Choroid plexus epithelial cell (primary cell): Measurements from ENCODE around the gene PSMB3.

Experiments
- DNase-seq: peaks from one replicate; pipeline ENCODE4 v3.0.0-alpha.2; 2010; ENCODE audit warnings: low read depth
- H3K4me3 ChIP-seq: 2 replicates; pipeline ENCODE4 v1.5.1; 2011; ENCODE audit warnings: low read depth, mild to moderate bottlenecking, control low read depth, low read length, moderate library complexity
- CTCF ChIP-seq: conservative IDR thresholded peaks from 2 replicates; pipeline ENCODE4 v1.5.1; 2011; ENCODE audit warnings: low read depth, mild to moderate bottlenecking, control low read depth, inconsistent platforms, low read length, moderate library complexity

The PSMB3 gene

GRCh38 chr17:38705803-38706504 is 46.6 kb upstream of the PSMB3 start:
- no peak for TF ChIP-seq CTCF
- no peak for DNase-seq
- H3K4me3 ChIP-seq = peak overlapping the region; percentile 67

GRCh38 chr17:38706505-38707216 is 45.9 kb upstream of the PSMB3 start:
- peak overlapping the region; percentile 67 for H3K4me3 ChIP-seq
- TF ChIP-seq CTCF = no peak
- DNase-seq = no peak

GRCh38 chr17:38707678-38708351 is 44.7 kb upstream of the PSMB3 start:
- no peak for TF ChIP-seq CTCF
- no peak for DNase-seq
- H3K4me3 ChIP-seq = no peak overlapping the region

GRCh38 chr17:38709104-38709820 is 43.3 kb upstream of the PSMB3 start:
- TF ChIP-seq CTCF = no peak
- no peak for DNase-seq
- no peak overlapping the region for H3K4me3 ChIP-seq

GRCh38 chr17:38709864-38710603 is 42.5 kb upstream of the PSMB3 start:
- TF ChIP-seq CTCF = no peak
- DNase-seq = no peak
- H3K4me3 ChIP-seq = no peak overlapping the region

GRCh38 chr17:38710604-38710962 is 42.0 kb upstream of the PSMB3 start:
- no peak overlapping the region for H3K4me3 ChIP-seq
- TF ChIP-seq CTCF = no peak
- DNase-seq = no peak
